ENCODE results near the gene EPHB1.

Gene EPHB1

GRCh38 chr3:134850761-134851160 is 55.7 kb downstream of the EPHB1 start:
- H3K4me3 ChIP-seq (ENCODE audit: control insufficient read depth, low read depth, low read length): no peak overlapping the region
- TF ChIP-seq, protein P1, sequence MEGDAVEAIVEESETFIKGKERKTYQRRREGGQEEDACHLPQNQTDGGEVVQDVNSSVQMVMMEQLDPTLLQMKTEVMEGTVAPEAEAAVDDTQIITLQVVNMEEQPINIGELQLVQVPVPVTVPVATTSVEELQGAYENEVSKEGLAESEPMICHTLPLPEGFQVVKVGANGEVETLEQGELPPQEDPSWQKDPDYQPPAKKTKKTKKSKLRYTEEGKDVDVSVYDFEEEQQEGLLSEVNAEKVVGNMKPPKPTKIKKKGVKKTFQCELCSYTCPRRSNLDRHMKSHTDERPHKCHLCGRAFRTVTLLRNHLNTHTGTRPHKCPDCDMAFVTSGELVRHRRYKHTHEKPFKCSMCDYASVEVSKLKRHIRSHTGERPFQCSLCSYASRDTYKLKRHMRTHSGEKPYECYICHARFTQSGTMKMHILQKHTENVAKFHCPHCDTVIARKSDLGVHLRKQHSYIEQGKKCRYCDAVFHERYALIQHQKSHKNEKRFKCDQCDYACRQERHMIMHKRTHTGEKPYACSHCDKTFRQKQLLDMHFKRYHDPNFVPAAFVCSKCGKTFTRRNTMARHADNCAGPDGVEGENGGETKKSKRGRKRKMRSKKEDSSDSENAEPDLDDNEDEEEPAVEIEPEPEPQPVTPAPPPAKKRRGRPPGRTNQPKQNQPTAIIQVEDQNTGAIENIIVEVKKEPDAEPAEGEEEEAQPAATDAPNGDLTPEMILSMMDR (conservative IDR thresholded peaks at IDR 0.05; ENCODE audit: control insufficient read depth, insufficient read depth, low read depth, low read length): no peak
- DNase-seq (ENCODE audit: low read depth): no peak

- DNase-seq (ENCODE audit: low read depth): no peak
- TF ChIP-seq, protein P1 (conservative IDR thresholded peaks at IDR 0.05; ENCODE audit: control insufficient read depth, insufficient read depth, low read depth, low read length): no peak
- H3K4me3 ChIP-seq (ENCODE audit: control insufficient read depth, low read depth, low read length): no peak overlapping the region
Observed at GRCh38 chr3:134852132-134852531, 57.1 kb downstream of the EPHB1 start.

DNA sequence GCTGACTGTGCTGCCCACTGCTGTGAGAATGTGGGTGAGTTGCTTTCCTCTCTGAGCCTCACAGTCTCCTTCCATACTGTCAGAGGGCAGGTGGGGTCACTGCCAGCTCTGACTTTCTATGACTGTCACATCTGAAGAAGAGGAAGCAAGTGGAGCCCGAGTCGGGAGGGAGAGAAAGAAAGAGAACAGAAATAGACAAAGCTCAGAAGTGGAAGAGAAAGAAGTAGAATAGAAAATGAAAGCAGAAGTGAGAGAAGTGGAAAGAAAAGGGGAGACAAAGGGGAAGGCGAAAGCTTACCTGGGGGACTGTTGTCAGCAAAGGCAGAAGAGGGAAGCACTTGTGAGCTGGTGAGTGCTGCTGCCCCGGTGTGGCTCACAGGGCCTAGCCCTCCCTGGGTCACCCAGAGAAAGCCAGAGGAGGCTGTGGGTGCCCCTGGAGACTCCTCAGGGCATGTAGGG is 57.9 kb downstream of the EPHB1 start:
- TF ChIP-seq, protein P1 (conservative IDR thresholded peaks at IDR 0.05; ENCODE audit: control insufficient read depth, insufficient read depth, low read depth, low read length): no peak
- no peak for DNase-seq (ENCODE audit: low read depth)
- H3K4me3 ChIP-seq (ENCODE audit: control insufficient read depth, low read depth, low read length): no peak overlapping the region

- TF ChIP-seq, protein P1 (conservative IDR thresholded peaks at IDR 0.05; ENCODE audit: control insufficient read depth, insufficient read depth, low read depth, low read length): no peak
- no peak overlapping the region for H3K4me3 ChIP-seq (ENCODE audit: control insufficient read depth, low read depth, low read length)
- peak; percentile 15 for DNase-seq (ENCODE audit: low read depth)
Observed at GRCh38 chr3:134854254-134854653, 59.2 kb downstream of the EPHB1 start.

DNA sequence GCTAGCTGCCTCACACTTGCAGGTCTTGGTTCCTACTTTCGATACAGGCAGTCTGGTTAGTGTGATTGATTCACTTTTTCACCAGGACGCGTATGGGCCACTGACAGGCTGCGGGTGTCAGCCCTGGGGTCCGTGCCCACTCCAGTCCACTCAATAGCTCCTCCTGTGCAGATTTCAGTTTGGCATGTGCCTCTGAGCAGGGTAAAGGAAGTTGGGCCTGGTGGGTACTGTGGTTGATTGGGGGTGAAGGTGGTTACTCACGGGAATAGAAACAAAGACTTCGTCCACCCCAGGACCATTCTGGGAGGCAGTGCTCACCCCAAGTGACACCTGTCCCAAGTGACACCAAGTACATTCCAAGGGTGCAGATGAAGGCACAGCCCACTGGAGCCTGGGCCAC is 62.3 kb downstream of the EPHB1 start:
- DNase-seq (ENCODE audit: low read depth): no peak
- H3K4me3 ChIP-seq (ENCODE audit: control insufficient read depth, low read depth, low read length): no peak overlapping the region
- TF ChIP-seq, protein P1 (conservative IDR thresholded peaks at IDR 0.05; ENCODE audit: control insufficient read depth, insufficient read depth, low read depth, low read length): no peak

DNA sequence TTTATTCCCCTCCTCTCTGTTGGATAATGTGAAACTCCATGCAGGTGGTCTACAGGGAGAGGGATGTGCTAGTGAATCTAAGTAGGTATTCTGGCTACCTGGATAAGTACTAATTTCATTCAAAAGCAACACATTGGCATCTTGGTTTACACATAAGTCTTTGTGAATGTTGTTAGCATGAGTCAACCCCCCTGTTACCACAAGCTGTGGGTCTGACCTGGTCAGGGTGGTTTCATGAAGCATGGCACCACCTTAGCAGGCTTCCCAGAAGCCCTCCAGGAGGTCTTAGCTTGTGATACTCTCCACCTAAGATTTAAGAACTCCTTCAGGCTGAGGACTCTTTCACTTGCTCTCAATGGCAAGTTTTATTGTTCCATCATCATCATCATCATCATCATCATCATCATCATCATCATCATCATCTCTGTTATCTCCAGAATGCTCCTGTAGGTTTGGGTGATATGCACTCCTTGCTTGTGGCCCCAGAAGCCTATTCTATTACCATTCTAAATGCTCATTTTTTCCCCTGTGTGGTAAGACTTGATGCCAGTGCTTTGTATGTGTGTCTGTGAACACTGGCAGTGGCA is 62.8 kb downstream of the EPHB1 start:
- H3K4me3 ChIP-seq (ENCODE audit: control insufficient read depth, low read depth, low read length): no peak overlapping the region
- TF ChIP-seq, protein P1 (conservative IDR thresholded peaks at IDR 0.05; ENCODE audit: control insufficient read depth, insufficient read depth, low read depth, low read length): no peak
- DNase-seq (ENCODE audit: low read depth): no peak

All from fibroblast of mammary gland (primary cell).